HG03025 (cell line): ENCODE measurements around the gene SLC15A3.

Experiments used
- ATAC-seq: cut with Tn5 transposase; IDR thresholded peaks from one replicate; pipeline ENCODE4 v1.9.1; 2021; ENCODE audit warnings: mild to moderate bottlenecking, moderate library complexity; ENCODE audit not compliant: unreplicated experiment, low FRiP score

SLC15A3 gene

GRCh38 chr11:60948250-60948649 lies 3.7 kb downstream of the SLC15A3 start:
- ATAC-seq: no peak

GRCh38 chr11:60947700-60948099 lies 4.3 kb downstream of the SLC15A3 start:
- no peak for ATAC-seq

- ATAC-seq: no peak
These were observed 5.2 kb downstream of the SLC15A3 start for GRCh38 chr11:60946601-60947264.

- no peak for ATAC-seq
These were observed 6.7 kb downstream of the SLC15A3 start for GRCh38 chr11:60945295-60945667.

- no peak for ATAC-seq
These were observed 7.3 kb downstream of the SLC15A3 start for GRCh38 chr11:60944490-60945294.

- no peak for ATAC-seq
These were observed 8.9 kb downstream of the SLC15A3 start for GRCh38 chr11:60942970-60943565.

GRCh38 chr11:60942219-60942618 lies 9.8 kb downstream of the SLC15A3 start:
- ATAC-seq: no peak

GRCh38 chr11:60941371-60942119 lies 10.4 kb downstream of the SLC15A3 start:
- ATAC-seq: no peak

GRCh38 chr11:60939855-60940254 lies 12.1 kb downstream of the SLC15A3 start:
- ATAC-seq: no peak

GRCh38 chr11:60939301-60939700 lies 12.7 kb downstream of the SLC15A3 start:
- ATAC-seq: no peak

GRCh38 chr11:60938500-60938899 lies 13.5 kb downstream of the SLC15A3 start:
- no peak for ATAC-seq

- no peak for ATAC-seq
These were observed 14.2 kb downstream of the SLC15A3 start for GRCh38 chr11:60937811-60938210.

GRCh38 chr11:60937144-60937527 lies 14.8 kb downstream of the SLC15A3 start:
- ATAC-seq: no peak

- ATAC-seq: no peak
These were observed 15.4 kb downstream of the SLC15A3 start for GRCh38 chr11:60936467-60937143.

- ATAC-seq: no peak
These were observed 16.1 kb downstream of the SLC15A3 start for GRCh38 chr11:60935676-60936442.

- no peak for ATAC-seq
These were observed 17.0 kb downstream of the SLC15A3 start for GRCh38 chr11:60934790-60935605.

- ATAC-seq: no peak
These were observed 17.7 kb downstream of the SLC15A3 start for GRCh38 chr11:60934124-60934789.

- ATAC-seq: no peak
These were observed 18.4 kb downstream of the SLC15A3 start for GRCh38 chr11:60933416-60934123.
